Mesenchymal stem cell (in vitro differentiated cells and primary cell): ENCODE measurements around the gene GTF3A.

Source experiments
- DNase-seq: peaks from one replicate; pipeline ENCODE4 v3.0.0-alpha.2; 2013
- H2AFZ ChIP-seq: one replicate; pipeline ENCODE4 v1.6.1; 2013; ENCODE audit warnings: low read depth, mild to moderate bottlenecking, control low read depth, inconsistent platforms, low read length, moderate library complexity
- H2AK5ac ChIP-seq: 2 replicates; pipeline ENCODE4 v1.6.1; 2013; ENCODE audit warnings: low read length, moderate library complexity, mild to moderate bottlenecking, inconsistent platforms; ENCODE audit not compliant: severe bottlenecking
- H2BK120ac ChIP-seq: one replicate; pipeline ENCODE4 v1.6.1; 2013; ENCODE audit warnings: low read depth, mild to moderate bottlenecking, inconsistent platforms, low read length, moderate library complexity
- H2BK12ac ChIP-seq, 2 experiments: one replicate each; pipeline ENCODE4 v1.6.1; 2013; ENCODE audit warnings: inconsistent platforms in 2 of 2, low read length in 2 of 2, mild to moderate bottlenecking in 2 of 2, moderate library complexity in 2 of 2, control low read depth in 1 of 2
- H2BK15ac ChIP-seq: one replicate; pipeline ENCODE4 v1.6.1; 2013; ENCODE audit warnings: mild to moderate bottlenecking, low read depth, inconsistent platforms; ENCODE audit not compliant: poor library complexity, severe bottlenecking
- H2BK5ac ChIP-seq: 2 replicates; pipeline ENCODE4 v1.6.1; 2013; ENCODE audit warnings: low read depth, mild to moderate bottlenecking, low read length, control low read depth, inconsistent platforms; ENCODE audit not compliant: poor library complexity, severe bottlenecking
- H3K14ac ChIP-seq, 2 experiments: one replicate each; pipeline ENCODE4 v1.6.1; 2013; ENCODE audit warnings: inconsistent platforms in 2 of 2, low read length in 2 of 2, control low read depth in 1 of 2, mild to moderate bottlenecking in 1 of 2, moderate library complexity in 1 of 2
- H3K18ac ChIP-seq, 2 experiments: one replicate each; pipeline ENCODE4 v1.6.1; 2013; ENCODE audit warnings: inconsistent platforms in 2 of 2, low read length in 2 of 2, control low read depth in 1 of 2, low read depth in 1 of 2, mild to moderate bottlenecking in 1 of 2
- H3K23ac ChIP-seq, 2 experiments: one replicate each; pipeline ENCODE4 v1.6.1; 2013; ENCODE audit warnings: inconsistent platforms in 2 of 2, low read length in 2 of 2, mild to moderate bottlenecking in 2 of 2, moderate library complexity in 2 of 2, control low read depth in 1 of 2
- H3K27ac ChIP-seq: 2 replicates; pipeline ENCODE4 v1.5.1; 2013; ENCODE audit warnings: mild to moderate bottlenecking, moderate library complexity, low read length, control low read depth, inconsistent platforms; ENCODE audit not compliant: poor library complexity, severe bottlenecking
- H3K27me3 ChIP-seq, 2 experiments: 2 replicates each; pipeline versions ENCODE4 v1.6.1 to v1.7.0; 2013; ENCODE audit warnings: low read length in 2 of 2, mild to moderate bottlenecking in 2 of 2, moderate library complexity in 2 of 2, control low read depth in 1 of 2, inconsistent platforms in 1 of 2; ENCODE audit not compliant: control insufficient read depth in 1 of 2, insufficient read depth in 1 of 2
- H3K36me3 ChIP-seq, 2 experiments: 2 replicates each; pipeline versions ENCODE4 v1.6.1 to v1.7.0; 2013; ENCODE audit warnings: low read length in 2 of 2, control low read depth in 1 of 2, inconsistent platforms in 1 of 2, low read depth in 1 of 2, mild to moderate bottlenecking in 1 of 2; ENCODE audit not compliant: insufficient read depth in 2 of 2, control insufficient read depth in 1 of 2
- H3K4ac ChIP-seq, 2 experiments: one replicate each; pipeline ENCODE4 v1.6.1; 2013; ENCODE audit warnings: inconsistent platforms in 2 of 2, low read length in 2 of 2, mild to moderate bottlenecking in 2 of 2, moderate library complexity in 2 of 2, control low read depth in 1 of 2, low read depth in 1 of 2
- H3K4me1 ChIP-seq: 2 replicates; pipeline ENCODE4 v1.6.1; 2013; ENCODE audit warnings: low read depth, low read length, control low read depth; ENCODE audit not compliant: control insufficient read depth, insufficient read depth
- H3K4me2 ChIP-seq: 2 replicates; pipeline ENCODE4 v1.6.1; 2013; ENCODE audit warnings: low read length, mild to moderate bottlenecking, inconsistent platforms; ENCODE audit not compliant: poor library complexity, severe bottlenecking
- H3K4me3 ChIP-seq, 2 experiments: 2 replicates each; pipeline versions ENCODE4 v1.5.1 to v1.7.0; 2013; ENCODE audit warnings: low read length in 2 of 2, mild to moderate bottlenecking in 2 of 2, control low read depth in 1 of 2, low read depth in 1 of 2; ENCODE audit not compliant: insufficient read depth in 1 of 2
- H3K79me1 ChIP-seq: replicated peaks from 2 replicates; pipeline ENCODE4 v1.6.1; 2013; ENCODE audit warnings: mild to moderate bottlenecking, control low read depth, low read length, inconsistent platforms; ENCODE audit not compliant: poor library complexity, severe bottlenecking
- H3K9ac ChIP-seq: 2 replicates; pipeline ENCODE4 v1.7.0; 2013; ENCODE audit warnings: mild to moderate bottlenecking, low read length, moderate library complexity
- H3K9me3 ChIP-seq: 2 replicates; pipeline ENCODE4 v1.7.0; 2013; ENCODE audit warnings: mild to moderate bottlenecking, low read length; ENCODE audit not compliant: control insufficient read depth
- H4K8ac ChIP-seq: one replicate; pipeline ENCODE4 v1.6.1; 2013; ENCODE audit warnings: inconsistent platforms, mild to moderate bottlenecking, low read length, moderate library complexity
- H4K91ac ChIP-seq: one replicate; pipeline ENCODE4 v1.6.1; 2013; ENCODE audit warnings: mild to moderate bottlenecking, low read length, inconsistent platforms
- WGBS: methylation state at CpG from one replicate; pipeline ENCODE4 v1.1.7; 2013; ENCODE audit warnings: mixed read lengths; 5-methylcytosine and 5-hydroxymethylcytosine counted together

Gene GTF3A

DNA sequence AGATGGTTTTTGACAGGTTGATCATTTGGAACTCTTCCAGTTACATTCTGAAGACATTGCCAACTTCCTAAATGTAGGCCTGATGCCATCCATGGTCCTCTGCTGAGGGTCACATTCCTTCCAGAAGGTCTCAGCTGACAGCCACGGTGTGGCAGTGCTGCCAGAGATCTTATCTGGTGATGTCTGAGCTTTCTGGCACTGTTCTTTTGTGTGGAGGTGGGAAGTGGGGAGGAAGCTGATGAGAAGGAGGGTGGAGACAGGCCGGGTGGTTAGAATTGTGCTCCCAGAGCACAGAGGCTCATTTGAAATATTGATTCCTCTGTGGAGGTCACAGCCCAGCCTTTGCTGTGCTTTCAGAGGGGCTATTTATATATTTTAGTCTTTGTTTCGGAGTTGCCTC, 42.1 kb downstream of the GTF3A start:
- no peak for DNase-seq
- peak overlapping the region; percentile 15 for H4K91ac ChIP-seq
- no peaks in the 10 kb centered on the region for H3K79me1 ChIP-seq
- no peak overlapping the region for H2BK12ac ChIP-seq
- no peak overlapping the region for H3K4me2 ChIP-seq
- no peak overlapping the region for H3K9ac ChIP-seq
- H3K14ac ChIP-seq: no peak overlapping the region
- H3K9me3 ChIP-seq: no peaks in the 10 kb centered on the region
- H2AFZ ChIP-seq: no peak overlapping the region
- H3K4me3 ChIP-seq: no peak overlapping the region
- no peak overlapping the region for H2BK120ac ChIP-seq
- no peak overlapping the region for H3K23ac ChIP-seq
- peaks cover 12 to 25% of the 10 kb centered on the region in 2 experiments for H3K27me3 ChIP-seq
- no peak overlapping the region for H3K27ac ChIP-seq
- H4K8ac ChIP-seq: no peak overlapping the region
- H2BK5ac ChIP-seq: no peak overlapping the region
- no peak overlapping the region for H3K4ac ChIP-seq
- H3K18ac ChIP-seq: no peak overlapping the region
- H3K36me3 ChIP-seq: no peaks in the 10 kb centered on the region
- 53% methylated on average over 3 of the region's 3 CpGs for WGBS
- H2BK15ac ChIP-seq: no peak overlapping the region
- H3K4me1 ChIP-seq: no peaks in the 10 kb centered on the region
- no peak overlapping the region for H2AK5ac ChIP-seq

DNA sequence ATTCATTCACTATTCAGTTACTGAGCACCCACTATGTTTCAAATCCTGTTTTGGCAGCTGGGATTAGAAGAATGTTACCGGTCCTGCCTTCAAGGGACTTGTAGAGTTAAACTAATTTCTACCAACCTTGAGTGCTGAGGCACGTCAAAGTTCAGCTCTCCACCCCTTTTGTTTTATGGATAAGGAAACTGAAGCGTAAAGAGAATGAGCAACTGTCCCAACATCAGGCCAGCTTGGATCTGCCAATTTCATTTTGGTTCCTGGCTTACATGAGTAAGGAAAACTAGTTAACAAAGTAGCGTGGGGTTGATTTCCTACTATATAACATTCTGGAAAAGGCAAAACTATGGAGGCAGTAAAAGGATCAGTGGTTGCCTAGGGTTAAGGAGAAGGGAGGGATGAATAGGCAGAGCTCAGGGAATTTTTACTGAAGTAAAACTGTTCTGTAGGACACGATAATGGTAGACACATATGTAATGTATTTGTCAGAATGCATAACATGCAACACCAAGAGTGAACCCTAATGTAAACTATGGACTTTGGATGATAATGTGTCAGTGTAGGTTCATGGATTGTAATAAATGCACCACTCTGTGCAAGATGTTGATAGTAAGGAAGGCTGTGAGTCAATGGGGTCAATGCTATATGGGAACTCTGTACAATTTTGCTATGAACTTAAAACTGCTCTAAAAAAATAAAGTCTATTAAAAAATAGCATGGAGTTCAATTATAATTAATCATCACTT, 45.8 kb downstream of the GTF3A start:
- Histone ChIP-seq H4K91ac (no peak overlapping the region), H3K4me3 (no peak overlapping the region), H3K36me3 (no peaks in the 10 kb centered on the region), H3K4me2 (no peak overlapping the region), H3K27me3 (peaks cover 26% of the 10 kb centered on the region in 2 experiments), H2AK5ac (no peak overlapping the region), H3K79me1 (no peaks in the 10 kb centered on the region), H3K27ac (no peak overlapping the region), H2AFZ (no peak overlapping the region), H3K14ac (no peak overlapping the region), H3K18ac (no peak overlapping the region), H3K4ac (no peak overlapping the region), H2BK5ac (no peak overlapping the region), H2BK12ac (no peak overlapping the region), H3K23ac (no peak overlapping the region), H2BK15ac (no peak overlapping the region), H3K4me1 (no peaks in the 10 kb centered on the region), H4K8ac (no peak overlapping the region), H3K9ac (no peak overlapping the region), H2BK120ac (no peak overlapping the region), H3K9me3 (no peaks in the 10 kb centered on the region)
- DNase-seq: no peak
- 88% methylated on average over 5 of the region's 5 CpGs for WGBS

DNA sequence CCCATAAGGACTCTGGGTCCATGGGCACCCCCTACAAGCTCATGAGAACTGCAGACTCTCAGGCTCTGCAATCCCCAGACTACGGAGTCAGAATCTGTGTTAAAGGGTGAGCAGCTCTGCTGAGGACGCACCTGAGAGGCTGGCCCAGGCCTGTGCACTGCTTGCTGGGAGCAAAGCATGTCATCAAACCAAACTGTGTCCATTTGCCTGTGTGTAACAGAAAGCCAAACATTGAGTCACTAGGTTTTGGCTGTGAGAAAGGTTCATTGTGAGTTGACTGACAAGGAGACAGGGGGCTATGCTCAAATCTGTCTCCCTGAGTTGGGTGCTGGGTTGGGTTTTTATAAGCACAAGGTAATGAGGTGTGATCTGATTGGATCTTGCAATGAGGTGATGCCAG, 48.0 kb downstream of the GTF3A start:
- Histone ChIP-seq H3K27me3 (peaks cover 12 to 26% of the 10 kb centered on the region in 2 experiments), H3K27ac (no peak overlapping the region), H3K4me3 (no peak overlapping the region), H3K23ac (no peak overlapping the region), H3K9ac (no peak overlapping the region), H2BK120ac (no peak overlapping the region), H4K91ac (no peak overlapping the region), H3K4me2 (no peak overlapping the region), H3K36me3 (no peaks in the 10 kb centered on the region), H3K4ac (no peak overlapping the region), H2AK5ac (no peak overlapping the region), H2BK5ac (no peak overlapping the region), H3K4me1 (peaks cover 2% of the 10 kb centered on the region), H2BK12ac (no peak overlapping the region), H4K8ac (no peak overlapping the region), H2BK15ac (no peak overlapping the region), H3K9me3 (no peaks in the 10 kb centered on the region), H2AFZ (no peak overlapping the region), H3K79me1 (no peaks in the 10 kb centered on the region), H3K18ac (no peak overlapping the region), H3K14ac (no peak overlapping the region)
- DNase-seq: no peak
- WGBS: 68% methylated on average over 2 of the region's 2 CpGs

DNA sequence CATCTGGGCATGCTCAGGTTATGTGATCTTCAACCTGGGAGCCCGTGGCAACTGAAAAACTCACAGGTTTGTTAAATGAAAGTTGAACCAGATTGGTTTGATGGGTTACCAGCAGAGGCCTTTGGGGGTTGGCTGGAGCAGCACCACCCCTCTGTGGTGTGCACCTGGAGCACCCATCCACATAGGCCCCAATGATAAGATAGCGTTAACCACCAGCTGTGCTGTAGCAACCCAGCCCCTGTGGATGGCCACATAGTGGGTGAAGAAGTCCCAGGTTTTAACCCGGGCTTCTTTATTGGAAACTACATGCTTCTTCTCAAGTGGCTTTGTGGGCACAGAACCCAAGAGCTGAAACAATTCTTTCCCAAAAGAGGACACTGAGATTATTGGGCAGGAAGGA, 48.5 kb downstream of the GTF3A start:
- Histone ChIP-seq H2BK12ac (no peak overlapping the region), H3K79me1 (no peaks in the 10 kb centered on the region), H3K9me3 (no peaks in the 10 kb centered on the region), H4K91ac (no peak overlapping the region), H3K23ac (no peak overlapping the region), H2BK5ac (no peak overlapping the region), H3K4me3 (no peak overlapping the region), H2BK120ac (no peak overlapping the region), H3K4me2 (no peak overlapping the region), H4K8ac (no peak overlapping the region), H2AK5ac (no peak overlapping the region), H3K4ac (no peak overlapping the region), H3K27me3 (peaks cover 12 to 26% of the 10 kb centered on the region in 2 experiments), H3K4me1 (peaks cover 2% of the 10 kb centered on the region), H3K14ac (no peak overlapping the region), H3K36me3 (no peaks in the 10 kb centered on the region), H3K9ac (no peak overlapping the region), H2BK15ac (no peak overlapping the region), H2AFZ (no peak overlapping the region), H3K18ac (no peak overlapping the region), H3K27ac (no peak overlapping the region)
- DNase-seq: no peak
- 93% methylated on average over 3 of the region's 3 CpGs for WGBS
